A549 (cell line): Measurements from ENCODE around the gene PLCB4. TPM values are rescaled to one million over a fixed set of nuclear protein-coding genes. Genes with fewer than 3 reads are reported as not detected.

Experiments
- ATAC-seq, 2 experiments: fragments of 200-7000 bp in 1 of 2; fragments of >200 bp in 1 of 2; cut with Nextera tagmentation in 1 of 2; cut with Tn5 transposase in 1 of 2; 3 replicates each; pipeline versions ENCODE4 v1.8.0 to v1.9.1; 2018 to 2020; ENCODE audit warnings: mild to moderate bottlenecking in 1 of 2, moderate library complexity in 1 of 2
- CTCF ChIA-PET: fragments of 300-600 bp; sonication (Branson Sonifier 250); formaldehyde crosslinking; extraction: SDS; loops from one replicate; lab custom pipeline; 2021; ENCODE audit warnings: antibody characterized with exemption, inconsistent platforms; lab: Yijun Ruan, JAX
- POLR2A ChIA-PET: fragments of 350-600 bp; formaldehyde crosslinking; extraction: SDS; loops from one replicate; lab custom pipeline; 2021; ENCODE audit warnings: antibody characterized with exemption, inconsistent platforms; lab: Yijun Ruan, JAX
- DNase-seq, 2 experiments: peaks; one replicate each; pipeline versions ENCODE4 v3.0.0 to v3.0.0-alpha.2; 2011 to 2016; ENCODE audit warnings: low read depth in 1 of 2, low spot score in 1 of 2
- FAIRE-seq: peaks from 2 replicates; lab custom pipeline; 2011; peaks lifted over from hg19 to GRCh38; lab: Jason Lieb, UNC
- H3K27ac ChIP-seq, 2 experiments: fragments of >200 bp; sonication (Bioruptor Twin); formaldehyde crosslinking; 3 replicates each; pipeline ENCODE4 v1.5.1; 2016 to 2017
- H3K4me1 ChIP-seq: fragments of >200 bp; sonication (Bioruptor Twin); formaldehyde crosslinking; 3 replicates; pipeline ENCODE4 v1.6.1; 2016
- H3K4me2 ChIP-seq: fragments of >200 bp; sonication (Bioruptor Twin); formaldehyde crosslinking; 3 replicates; pipeline ENCODE4 v1.6.1; 2016
- H3K4me3 ChIP-seq: fragments of >200 bp; sonication (Bioruptor Twin); formaldehyde crosslinking; 3 replicates; pipeline ENCODE4 v1.5.1; 2016
- H3K9me3 ChIP-seq: fragments of >200 bp; sonication (Bioruptor Twin); formaldehyde crosslinking; 3 replicates; pipeline ENCODE4 v1.6.1; 2016
- CHD2 ChIP-seq: fragments of 150-350 bp; IDR thresholded peaks from 2 replicates; pipeline ENCODE4 v1.6.1; 2014; ENCODE audit warnings: low read length; ENCODE audit not compliant: partially characterized antibody
- EHMT2 ChIP-seq: fragments of 200-600 bp; sonication (generic); IDR thresholded peaks from 2 replicates; pipeline ENCODE4 v1.6.1; 2016; ENCODE audit warnings: antibody characterized with exemption, low read depth, mild to moderate bottlenecking, moderate library complexity
- EP300 ChIP-seq, 2 experiments: fragments of >200 bp; sonication (Bioruptor Twin); formaldehyde crosslinking; IDR thresholded peaks; 2 replicates in 1 of 2; 3 replicates in 1 of 2; pipeline ENCODE4 v1.6.1; 2016 to 2017
- FOSB ChIP-seq: fragments of 250-450 bp; sonication (Bioruptor Pico); IDR thresholded peaks from 2 replicates; pipeline ENCODE4 v1.5.0; 2020; ENCODE audit warnings: mild to moderate bottlenecking, moderate library complexity
- FOSL2 ChIP-seq, 2 experiments: fragments of 450-650 bp in 1 of 2; fragments of >200 bp in 1 of 2; sonication (Bioruptor Twin) in 1 of 2; formaldehyde crosslinking; IDR thresholded peaks; 2 replicates each; pipeline versions ENCODE4 v1.5.0 to v1.6.1; 2016 to 2020; ENCODE audit warnings: mild to moderate bottlenecking in 1 of 2, moderate library complexity in 1 of 2
- FOXS1 ChIP-seq: fragments of 250-450 bp; sonication (Bioruptor Pico); IDR thresholded peaks from 2 replicates; pipeline ENCODE4 v1.5.0; 2020; ENCODE audit warnings: mild to moderate bottlenecking, moderate library complexity
- GATA3 ChIP-seq: IDR thresholded peaks from 2 replicates; pipeline ENCODE4 v1.6.1; 2012; ENCODE audit warnings: borderline replicate concordance
- HEYL ChIP-seq: fragments of 250-450 bp; sonication (Bioruptor Pico); IDR thresholded peaks from 2 replicates; pipeline ENCODE4 v1.8.0; 2021; ENCODE audit warnings: mild to moderate bottlenecking, moderate library complexity
- HOXB13 ChIP-seq: fragments of 250-450 bp; sonication (Bioruptor Pico); IDR thresholded peaks from 2 replicates; pipeline ENCODE4 v1.5.0; 2020; ENCODE audit warnings: low read depth, mild to moderate bottlenecking, moderate library complexity
- JUN ChIP-seq, 2 experiments: fragments of >200 bp; sonication (Bioruptor Twin); formaldehyde crosslinking; IDR thresholded peaks; 2 replicates in 1 of 2; 3 replicates in 1 of 2; pipeline ENCODE4 v1.6.1; 2016 to 2017
- JUNB ChIP-seq: fragments of >200 bp; sonication (Bioruptor Twin); formaldehyde crosslinking; IDR thresholded peaks from 2 replicates; pipeline ENCODE4 v1.6.1; 2016
- KDM1A ChIP-seq: fragments of 200-600 bp; sonication (generic); IDR thresholded peaks from 2 replicates; pipeline ENCODE4 v1.6.1; 2016; ENCODE audit warnings: low read depth, mild to moderate bottlenecking
- MAFK ChIP-seq: fragments of 450-650 bp; IDR thresholded peaks from 2 replicates; pipeline ENCODE4 v1.6.1; 2014; ENCODE audit not compliant: partially characterized antibody
- NPAS2 ChIP-seq: fragments of 250-450 bp; sonication (Bioruptor Pico); IDR thresholded peaks from 2 replicates; pipeline ENCODE4 v1.8.0; 2022; ENCODE audit warnings: mild to moderate bottlenecking, moderate library complexity, borderline replicate concordance
- NR3C1 ChIP-seq: fragments of >200 bp; sonication (Bioruptor Twin); formaldehyde crosslinking; IDR thresholded peaks from 3 replicates; pipeline ENCODE4 v1.6.1; 2017
- RAD21 ChIP-seq, 2 experiments: fragments of >200 bp in 1 of 2; sonication (Bioruptor Twin) in 1 of 2; formaldehyde crosslinking in 1 of 2; IDR thresholded peaks in 1 of 2; conservative IDR thresholded peaks in 1 of 2; 2 replicates in 1 of 2; 3 replicates in 1 of 2; pipeline ENCODE4 v1.6.1; 2012 to 2018; ENCODE audit warnings: inconsistent platforms in 1 of 2
- TP53 ChIP-seq: fragments of 250-450 bp; sonication (Bioruptor Pico); IDR thresholded peaks from 2 replicates; pipeline ENCODE4 v1.5.0; 2021; ENCODE audit warnings: mild to moderate bottlenecking, moderate library complexity
- ZFP36 ChIP-seq: fragments of 450-650 bp; IDR thresholded peaks from 2 replicates; pipeline ENCODE4 v1.6.1; 2014; ENCODE audit warnings: borderline replicate concordance; ENCODE audit not compliant: partially characterized antibody
- ZNF302 ChIP-seq: fragments of 250-450 bp; sonication (Bioruptor Pico); IDR thresholded peaks from 2 replicates; pipeline ENCODE4 v1.9.0; 2021; ENCODE audit warnings: inconsistent platforms, mild to moderate bottlenecking, moderate library complexity
- ZSCAN20 ChIP-seq: fragments of 250-450 bp; sonication (Bioruptor Pico); IDR thresholded peaks from 2 replicates; pipeline ENCODE4 v1.8.0; 2022; ENCODE audit warnings: mild to moderate bottlenecking, moderate library complexity
- WGBS: methylation state at CpG from one replicate; pipeline ENCODE4 v1.1.6; 2017; ENCODE audit errors: missing lambda C conversion rate; 5-methylcytosine and 5-hydroxymethylcytosine counted together
- polyA plus RNA-seq, 4 experiments: library from polyadenylated mRNA; depleted of rRNA in 3 of 4; stranded (reverse); fragments of >200 nt; fragmentation: RNase III in 1 of 4; extraction: RNeasy Plus Mini Kit Qiagen cat#74134 plus additional on column Dnase treatment in 1 of 4; gene quantifications; 2 replicates in 3 of 4; 3 replicates in 1 of 4; pipeline ENCODE4 v1.2.3, GENCODE V29; 2011 to 2017
- TF ChIP-seq, protein P1 (sequence below): IDR thresholded peaks from 2 replicates; pipeline ENCODE4 v1.6.1; 2012
- TF ChIP-seq, protein P2 (sequence below): fragments of >200 bp; sonication (Bioruptor Twin); formaldehyde crosslinking; IDR thresholded peaks from 3 replicates; pipeline ENCODE4 v1.6.1; 2016
- TF ChIP-seq, protein P3 (sequence below): fragments of 150-350 bp; IDR thresholded peaks from 2 replicates; pipeline ENCODE4 v1.6.1; 2014; ENCODE audit warnings: low read depth, mild to moderate bottlenecking, low read length

Gene PLCB4
- polyA plus RNA-seq, 2 of the 4 experiments (the other 2 are of a cell fraction) = 17.1 to 32.1 TPM

DNA sequence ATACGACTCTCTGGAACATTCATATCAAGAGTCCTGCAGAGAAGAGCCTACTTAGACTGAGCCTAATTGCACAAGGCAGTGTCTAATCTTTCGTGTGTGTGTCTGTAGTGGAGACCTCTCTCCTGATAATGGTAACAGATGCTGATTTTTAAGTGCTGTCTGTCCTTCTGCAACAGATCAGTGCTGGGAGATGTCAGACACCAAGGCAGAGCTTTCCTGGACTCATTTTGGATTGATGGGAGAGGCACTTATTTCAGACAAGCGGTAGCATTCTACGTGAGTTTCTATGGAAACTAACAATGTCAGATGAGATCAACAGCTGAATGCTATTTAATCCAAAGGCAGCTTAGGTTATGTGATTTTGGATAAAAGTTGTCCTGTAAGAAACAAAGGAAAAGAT is 167.6 kb downstream of the PLCB4 start:
- Histone ChIP-seq H3K4me1 (peaks cover 13% of the 10 kb centered on the region), H3K27ac (no peak overlapping the region), H3K4me3 (no peak overlapping the region), H3K9me3 (no peaks in the 10 kb centered on the region), H3K4me2 (no peak overlapping the region)
- WGBS = 89% methylated on average over 4 of the region's 4 CpGs
- DNase-seq (no peak), FAIRE-seq (no peak), ATAC-seq (no peak)
- POLR2A ChIA-PET = no interaction called here
- CTCF ChIA-PET = interaction anchor here (1.3 kb wide), 2 partner anchors 9 to 383 kb away, joined by 3 read pairs; no protein-coding TSS in a partner anchor
- TF ChIP-seq ZNF302 = no peak
- no peak for TF ChIP-seq ZFP36
- TF ChIP-seq FOSL2 (IDR thresholded peaks at IDR 0.05) = no peak
- no peak for TF ChIP-seq FOSL2 (CRISPR knock-in tag; IDR thresholded peaks at IDR 0.05)
- no peak for TF ChIP-seq EHMT2
- TF ChIP-seq TP53 (CRISPR knock-in tag) = no peak
- TF ChIP-seq FOSB (CRISPR knock-in tag) = no peak
- no peak for TF ChIP-seq JUN (IDR thresholded peaks at IDR 0.05)
- TF ChIP-seq NR3C1 = no peak
- TF ChIP-seq HOXB13 (CRISPR knock-in tag) = no peak
- no peak for TF ChIP-seq FOXS1
- TF ChIP-seq, protein P1, sequence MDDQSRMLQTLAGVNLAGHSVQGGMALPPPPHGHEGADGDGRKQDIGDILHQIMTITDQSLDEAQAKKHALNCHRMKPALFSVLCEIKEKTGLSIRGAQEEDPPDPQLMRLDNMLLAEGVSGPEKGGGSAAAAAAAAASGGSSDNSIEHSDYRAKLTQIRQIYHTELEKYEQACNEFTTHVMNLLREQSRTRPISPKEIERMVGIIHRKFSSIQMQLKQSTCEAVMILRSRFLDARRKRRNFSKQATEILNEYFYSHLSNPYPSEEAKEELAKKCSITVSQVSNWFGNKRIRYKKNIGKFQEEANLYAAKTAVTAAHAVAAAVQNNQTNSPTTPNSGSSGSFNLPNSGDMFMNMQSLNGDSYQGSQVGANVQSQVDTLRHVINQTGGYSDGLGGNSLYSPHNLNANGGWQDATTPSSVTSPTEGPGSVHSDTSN = no peak
- TF ChIP-seq ZSCAN20 (CRISPR knock-in tag) = no peak
- no peak for TF ChIP-seq CHD2
- TF ChIP-seq NPAS2 (CRISPR knock-in tag) = no peak
- TF ChIP-seq KDM1A = no peak
- TF ChIP-seq, protein P2, sequence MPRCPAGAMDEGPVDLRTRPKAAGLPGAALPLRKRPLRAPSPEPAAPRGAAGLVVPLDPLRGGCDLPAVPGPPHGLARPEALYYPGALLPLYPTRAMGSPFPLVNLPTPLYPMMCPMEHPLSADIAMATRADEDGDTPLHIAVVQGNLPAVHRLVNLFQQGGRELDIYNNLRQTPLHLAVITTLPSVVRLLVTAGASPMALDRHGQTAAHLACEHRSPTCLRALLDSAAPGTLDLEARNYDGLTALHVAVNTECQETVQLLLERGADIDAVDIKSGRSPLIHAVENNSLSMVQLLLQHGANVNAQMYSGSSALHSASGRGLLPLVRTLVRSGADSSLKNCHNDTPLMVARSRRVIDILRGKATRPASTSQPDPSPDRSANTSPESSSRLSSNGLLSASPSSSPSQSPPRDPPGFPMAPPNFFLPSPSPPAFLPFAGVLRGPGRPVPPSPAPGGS = no peak

DNA sequence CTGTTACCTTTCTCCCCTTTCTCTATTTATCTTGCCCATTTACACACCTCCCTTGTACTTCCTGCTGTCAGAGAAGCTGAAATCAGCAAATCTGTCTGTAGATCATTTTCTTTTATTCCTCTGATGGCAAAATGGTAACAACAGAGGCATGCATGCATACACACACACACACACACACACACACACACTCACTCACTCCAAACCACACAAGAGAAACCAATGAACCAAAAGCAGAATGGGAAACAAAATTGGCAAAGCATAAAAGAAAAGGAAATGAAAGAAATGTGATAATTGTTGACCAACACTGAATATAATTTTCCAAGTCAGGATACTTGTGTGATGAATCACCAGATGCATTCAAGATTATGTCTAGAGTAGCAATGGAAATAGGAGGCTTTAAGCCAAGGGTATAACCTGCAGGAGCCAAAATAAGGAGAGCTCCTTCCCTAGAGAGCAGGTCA is 172.4 kb downstream of the PLCB4 start:
- peak; percentile 44 to 67; a peak in 5 of 6 replicates for ATAC-seq
- FAIRE-seq = peak; percentile 39

More for the DNA sequence above, 172.4 kb downstream of the PLCB4 start:
- TF ChIP-seq FOSL2 (IDR thresholded peaks at IDR 0.05) (0 out of 2 replicates have a peak, but pooled peaks have one; percentile 23), FOSL2 (CRISPR knock-in tag; IDR thresholded peaks at IDR 0.05) (peak; percentile 61), HEYL (CRISPR knock-in tag) (no peak), MAFK (peak; percentile 13), NR3C1 (no peak), EP300 (IDR thresholded peaks at IDR 0.05) (0 out of 5 replicates have a peak, but pooled peaks of 1 of the 2 experiments have one; percentile 37), RAD21 (conservative IDR thresholded peaks at IDR 0.05 in 1 of 2, IDR thresholded peaks at IDR 0.05 in 1 of 2) (0 out of 5 replicates have a peak, but pooled peaks of 1 of the 2 experiments have one; percentile 12), JUNB (0 out of 2 replicates have a peak, but pooled peaks have one; percentile 37), GATA3 (peak; percentile 73)
- TF ChIP-seq, protein P3, sequence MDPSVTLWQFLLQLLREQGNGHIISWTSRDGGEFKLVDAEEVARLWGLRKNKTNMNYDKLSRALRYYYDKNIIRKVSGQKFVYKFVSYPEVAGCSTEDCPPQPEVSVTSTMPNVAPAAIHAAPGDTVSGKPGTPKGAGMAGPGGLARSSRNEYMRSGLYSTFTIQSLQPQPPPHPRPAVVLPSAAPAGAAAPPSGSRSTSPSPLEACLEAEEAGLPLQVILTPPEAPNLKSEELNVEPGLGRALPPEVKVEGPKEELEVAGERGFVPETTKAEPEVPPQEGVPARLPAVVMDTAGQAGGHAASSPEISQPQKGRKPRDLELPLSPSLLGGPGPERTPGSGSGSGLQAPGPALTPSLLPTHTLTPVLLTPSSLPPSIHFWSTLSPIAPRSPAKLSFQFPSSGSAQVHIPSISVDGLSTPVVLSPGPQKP = no peak
- TF ChIP-seq, all 56 proteins: peak for 6
- Histone ChIP-seq H3K4me3 (no peak overlapping the region), H3K4me2 (peak overlapping the region; percentile 64), H3K9me3 (no peaks in the 10 kb centered on the region), H3K27ac (peak overlapping the region; percentile 3 to 61; a peak in 4 of 6 replicates), H3K4me1 (peaks cover 21% of the 10 kb centered on the region)
- CTCF ChIA-PET = interaction anchor here (1.1 to 2.9 kb wide), 5 partner anchors 12 to 169 kb away, joined by 3 to 8 read pairs (median 4); no protein-coding TSS in a partner anchor
- POLR2A ChIA-PET = no interaction called here
- DNase-seq = peak in 1 of 2 experiments; percentile 39
